Esophagus squamous epithelium (tissue), 5 donors: ENCODE measurements around the gene SLC43A2. TPM values are rescaled to one million over a fixed set of nuclear protein-coding genes. Genes with fewer than 3 reads are reported as not detected.
A peak's percentile ranks its signal among the peaks of the same experiment; 100 is the strongest.

Experiments used
- DNase-seq: peaks from one replicate; lab custom pipeline; 2025; lab: John Stamatoyannopoulos, UW
- H3K27ac ChIP-seq, 4 donors: fragments of 200-600 bp; sonication (generic); one replicate each; pipeline ENCODE4 v1.5.1; 2016 to 2019; ENCODE audit warnings: mild to moderate bottlenecking in 1 of 4
- H3K27me3 ChIP-seq, 4 donors: fragments of 200-600 bp; sonication (generic); 1 replicate in 3 of 4; 2 replicates in 1 of 4; pipeline versions ENCODE4 v1.5.1 to v1.6.0; 2017 to 2021; ENCODE audit warnings: antibody characterized with exemption in 1 of 4
- H3K36me3 ChIP-seq, 3 donors: fragments of 200-600 bp; sonication (generic); one replicate each; pipeline ENCODE4 v1.5.1; 2016 to 2019
- H3K4me1 ChIP-seq, 3 donors: fragments of 200-600 bp; sonication (generic); one replicate each; pipeline ENCODE4 v1.5.1; 2017 to 2019
- H3K4me3 ChIP-seq, 4 donors: fragments of 200-600 bp; sonication (generic); 1 replicate in 3 of 4; 2 replicates in 1 of 4; pipeline ENCODE4 v1.5.1; 2016 to 2019; ENCODE audit warnings: mild to moderate bottlenecking in 2 of 4, moderate library complexity in 1 of 4
- H3K9me3 ChIP-seq, 3 donors: fragments of 200-600 bp; sonication (generic); one replicate each; pipeline ENCODE4 v1.5.1; 2016 to 2019
- POLR2A ChIP-seq, 4 donors: fragments of 450-650 bp; IDR thresholded peaks; one replicate each; pipeline ENCODE4 v1.6.1; 2017; ENCODE audit warnings: antibody characterized with exemption in 4 of 4, mild to moderate bottlenecking in 4 of 4, moderate library complexity in 3 of 4
- WGBS, 2 donors: methylation state at CpG; one replicate each; pipeline ENCODE4 v1.1.5; 2018; 5-methylcytosine and 5-hydroxymethylcytosine counted together
- intact Hi-C: fragments of 100-400 bp; cut with DNase I; formaldehyde crosslinking; loops from one replicate; pipeline ENCODE4 v1.15.0; 2022
- total RNA-seq, 4 donors: library from RNA; depleted of rRNA; stranded (reverse); fragments of >200 nt; gene quantifications; one replicate each; pipeline ENCODE4 v1.1.0, GENCODE V29; 2016
- TF ChIP-seq, protein P1 (sequence below), 6 experiments: fragments of 450-650 bp in 4 of 6; fragments of 200-600 bp in 2 of 6; sonication (generic) in 2 of 6; IDR thresholded peaks; one replicate each; pipeline ENCODE4 v1.5.1; 2016 to 2019; ENCODE audit warnings: antibody characterized with exemption in 6 of 6, mild to moderate bottlenecking in 4 of 6, moderate library complexity in 4 of 6
- donor health status: DM: yes; HTN: yes; CAD: no.

SLC43A2 gene
- total RNA-seq, 4 donors from 2014 or later: 2.5 to 12.4 (median 5.3) TPM

DNA sequence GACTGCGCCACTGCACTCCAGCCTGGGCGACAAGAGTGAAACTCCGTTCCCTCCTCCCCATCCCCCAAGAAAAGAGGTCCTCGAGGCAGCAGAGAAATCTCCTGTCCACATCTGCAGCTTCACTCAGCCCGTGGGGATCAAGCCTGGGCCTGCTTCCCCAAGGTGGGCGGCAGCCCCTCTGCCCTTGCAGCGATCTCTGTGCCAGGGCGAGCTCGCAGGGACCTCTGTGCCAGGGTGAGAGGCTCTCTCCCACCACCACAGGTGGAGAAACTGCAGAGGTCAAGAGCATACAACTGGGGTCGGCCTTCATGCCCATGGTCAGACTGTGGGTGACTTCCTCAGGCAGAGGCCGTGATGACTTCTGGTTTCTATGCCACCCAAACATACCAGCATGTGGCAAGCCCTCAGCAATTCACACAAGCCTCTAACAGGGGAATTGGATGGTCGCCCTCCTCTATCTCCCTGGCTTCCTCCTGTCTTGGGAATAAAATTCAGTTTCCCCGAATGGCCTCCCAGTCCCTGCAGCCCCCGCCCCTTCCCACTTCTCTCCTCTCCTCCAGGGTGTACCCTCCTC, 5.5 kb downstream of the SLC43A2 start:
- intact Hi-C loops: no loop called here
- no peak overlapping the region for H3K4me3 ChIP-seq
- H3K36me3 ChIP-seq: no peaks in the 10 kb centered on the region
- H3K9me3 ChIP-seq: no peaks in the 10 kb centered on the region
- no peak overlapping the region for H3K27ac ChIP-seq
- 83 to 85% methylated on average over 9 to 14 of the region's 14 CpGs for WGBS, 2 donors
- TF ChIP-seq, protein P1, sequence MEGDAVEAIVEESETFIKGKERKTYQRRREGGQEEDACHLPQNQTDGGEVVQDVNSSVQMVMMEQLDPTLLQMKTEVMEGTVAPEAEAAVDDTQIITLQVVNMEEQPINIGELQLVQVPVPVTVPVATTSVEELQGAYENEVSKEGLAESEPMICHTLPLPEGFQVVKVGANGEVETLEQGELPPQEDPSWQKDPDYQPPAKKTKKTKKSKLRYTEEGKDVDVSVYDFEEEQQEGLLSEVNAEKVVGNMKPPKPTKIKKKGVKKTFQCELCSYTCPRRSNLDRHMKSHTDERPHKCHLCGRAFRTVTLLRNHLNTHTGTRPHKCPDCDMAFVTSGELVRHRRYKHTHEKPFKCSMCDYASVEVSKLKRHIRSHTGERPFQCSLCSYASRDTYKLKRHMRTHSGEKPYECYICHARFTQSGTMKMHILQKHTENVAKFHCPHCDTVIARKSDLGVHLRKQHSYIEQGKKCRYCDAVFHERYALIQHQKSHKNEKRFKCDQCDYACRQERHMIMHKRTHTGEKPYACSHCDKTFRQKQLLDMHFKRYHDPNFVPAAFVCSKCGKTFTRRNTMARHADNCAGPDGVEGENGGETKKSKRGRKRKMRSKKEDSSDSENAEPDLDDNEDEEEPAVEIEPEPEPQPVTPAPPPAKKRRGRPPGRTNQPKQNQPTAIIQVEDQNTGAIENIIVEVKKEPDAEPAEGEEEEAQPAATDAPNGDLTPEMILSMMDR (IDR thresholded peaks at IDR 0.05): no peak
- H3K4me1 ChIP-seq: peaks cover 13 to 53% (median 26%) of the 10 kb centered on the region in 3 donors
- no peak for DNase-seq
- peaks cover 0 to 14% (median 0%) of the 10 kb centered on the region in 4 donors for H3K27me3 ChIP-seq

DNA sequence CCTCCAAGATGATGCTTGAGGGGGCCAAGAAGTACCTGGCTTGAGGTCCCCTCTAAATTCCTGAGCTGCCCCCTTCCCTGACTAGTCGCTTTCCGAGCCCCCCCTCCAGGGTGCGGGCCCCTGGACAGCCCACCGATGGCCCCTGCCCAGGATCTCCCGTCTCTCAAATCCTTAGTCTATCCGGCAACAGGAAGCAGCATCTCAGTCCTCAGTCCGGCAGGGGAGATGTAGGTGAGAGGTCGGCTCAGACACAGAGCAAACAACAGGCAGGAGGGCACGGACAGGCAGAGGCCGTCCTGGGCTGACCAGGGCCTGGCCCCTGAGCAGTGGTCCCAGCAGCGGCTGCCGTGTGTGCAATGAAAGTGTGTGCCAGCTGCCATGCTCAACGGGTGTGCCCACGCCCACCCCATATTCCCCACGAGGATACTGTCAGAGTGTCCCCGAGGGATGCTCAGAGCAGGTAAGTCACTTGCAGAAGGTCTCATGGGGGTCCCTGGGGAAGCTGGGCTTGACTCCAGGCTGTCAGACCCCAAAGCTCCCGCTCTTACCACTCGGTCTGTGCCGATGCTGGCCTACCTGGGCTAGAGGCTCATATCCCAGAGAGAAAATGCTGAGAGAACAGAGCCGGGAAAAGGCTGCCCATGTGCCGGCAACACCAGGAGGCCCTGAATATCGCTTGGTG, 7.2 kb downstream of the SLC43A2 start:
- Histone ChIP-seq H3K27ac (no peak overlapping the region), H3K27me3 (no peaks in the 10 kb centered on the region), H3K9me3 (no peaks in the 10 kb centered on the region), H3K4me1 (peaks cover 10 to 44% (median 19%) of the 10 kb centered on the region in 3 donors), H3K36me3 (no peaks in the 10 kb centered on the region), H3K4me3 (no peak overlapping the region)
- TF ChIP-seq, protein P1 (IDR thresholded peaks at IDR 0.05): no peak
- no peak for TF ChIP-seq POLR2A (IDR thresholded peaks at IDR 0.05)
- intact Hi-C loops: no loop called here
- DNase-seq: no peak
- WGBS, 2 donors: 83 to 88% methylated on average over 3 to 6 of the region's 22 CpGs

DNA sequence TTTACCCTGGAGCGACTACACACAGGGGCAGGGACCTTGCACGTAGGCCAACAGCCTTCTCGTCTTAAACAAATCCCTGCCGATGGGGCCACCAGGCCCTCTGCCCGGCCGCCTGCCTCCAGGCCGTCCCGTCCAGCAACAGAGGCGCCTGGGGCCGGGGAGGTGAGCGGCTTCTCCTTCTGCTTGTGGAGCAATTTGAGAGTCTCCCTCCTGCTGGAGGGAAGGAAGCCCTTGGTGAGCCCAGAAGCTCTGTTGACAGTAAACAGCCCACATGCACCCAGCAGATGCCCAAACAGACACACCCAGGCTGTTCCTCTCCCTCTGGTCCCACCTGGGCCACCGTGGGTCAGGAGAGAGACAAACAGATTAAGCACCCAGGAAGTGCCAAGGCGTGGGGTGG, 8.1 kb downstream of the SLC43A2 start:
- H3K27ac ChIP-seq: no peak overlapping the region
- H3K4me3 ChIP-seq: no peak overlapping the region
- no peaks in the 10 kb centered on the region for H3K36me3 ChIP-seq
- intact Hi-C loops: no loop called here
- peaks cover 10 to 35% (median 10%) of the 10 kb centered on the region in 3 donors for H3K4me1 ChIP-seq
- H3K27me3 ChIP-seq: no peaks in the 10 kb centered on the region
- no peak for TF ChIP-seq POLR2A (IDR thresholded peaks at IDR 0.05)
- TF ChIP-seq, protein P1 (IDR thresholded peaks at IDR 0.05): no peak
- WGBS, 2 donors: 70 to 81% methylated on average over 6 to 9 of the region's 13 CpGs
- no peaks in the 10 kb centered on the region for H3K9me3 ChIP-seq
- DNase-seq: no peak

DNA sequence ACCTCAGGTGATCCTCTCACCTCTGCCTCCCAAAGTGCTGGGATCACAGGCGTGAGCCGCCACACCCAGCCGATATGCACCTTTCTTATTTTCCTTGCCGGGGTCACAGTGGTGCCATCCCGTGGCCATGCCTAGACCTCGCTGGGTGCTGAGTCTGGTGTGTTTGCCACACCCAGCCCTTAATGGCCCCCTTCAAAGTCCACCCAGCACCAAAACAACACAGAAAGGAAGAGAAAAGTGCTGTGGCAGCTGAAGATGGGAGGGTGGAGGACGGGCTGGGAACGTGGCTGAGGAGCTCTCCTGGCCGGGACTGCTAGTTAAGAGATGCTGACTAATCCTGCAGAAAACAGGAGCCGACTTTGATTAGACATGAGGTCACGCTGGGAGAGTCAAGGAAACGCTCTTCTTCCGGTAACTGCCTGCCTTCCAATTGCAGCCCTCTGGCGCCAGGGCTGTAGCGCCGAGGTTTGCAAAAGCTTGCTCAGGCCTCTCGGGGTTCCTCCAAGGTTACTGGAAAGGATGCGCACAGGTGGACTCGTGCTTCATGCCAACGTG, 10.9 kb downstream of the SLC43A2 start:
- no peaks in the 10 kb centered on the region for H3K36me3 ChIP-seq
- WGBS, 2 donors: 32 to 53% methylated on average over 14 to 17 of the region's 20 CpGs
- DNase-seq: no peak
- no peaks in the 10 kb centered on the region for H3K9me3 ChIP-seq
- H3K27me3 ChIP-seq: no peaks in the 10 kb centered on the region
- H3K27ac ChIP-seq: peak overlapping the region; percentile 21 to 59 (median 32)
- intact Hi-C loops: no loop called here
- no peak overlapping the region for H3K4me3 ChIP-seq
- H3K4me1 ChIP-seq: peaks cover 8 to 14% (median 10%) of the 10 kb centered on the region in 3 donors
- TF ChIP-seq, protein P1 (IDR thresholded peaks at IDR 0.05): peak in 1 of 6 experiments; percentile 4
- TF ChIP-seq POLR2A (IDR thresholded peaks at IDR 0.05): no peak

DNA sequence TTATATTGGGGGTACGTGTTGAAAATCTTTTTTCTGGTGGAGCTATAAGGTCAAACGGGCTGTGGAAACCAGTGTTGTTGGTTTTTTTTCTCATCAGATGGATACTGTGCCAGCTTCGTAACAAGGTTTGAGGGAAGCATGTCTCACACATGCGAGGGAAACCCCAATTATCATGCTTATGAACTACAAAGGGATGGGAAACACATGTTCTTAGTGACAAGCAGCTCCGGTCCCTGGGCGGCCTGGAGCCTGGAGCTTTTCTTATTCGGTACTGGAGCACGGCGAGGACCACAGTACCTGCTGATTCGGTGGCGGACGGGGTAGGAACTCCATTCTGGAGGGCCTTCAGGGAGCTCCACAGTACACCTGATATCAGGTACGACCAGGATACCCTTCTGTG, 12.5 kb downstream of the SLC43A2 start:
- Histone ChIP-seq H3K27ac (no peak overlapping the region), H3K27me3 (no peaks in the 10 kb centered on the region), H3K9me3 (no peaks in the 10 kb centered on the region), H3K36me3 (no peaks in the 10 kb centered on the region), H3K4me3 (no peak overlapping the region), H3K4me1 (peaks cover 8 to 14% (median 10%) of the 10 kb centered on the region in 3 donors)
- intact Hi-C loops: no loop called here
- no peak for TF ChIP-seq POLR2A (IDR thresholded peaks at IDR 0.05)
- TF ChIP-seq, protein P1 (IDR thresholded peaks at IDR 0.05): no peak
- 85 to 86% methylated on average over 4 to 13 of the region's 13 CpGs for WGBS, 2 donors
- no peak for DNase-seq
